Loucy (cell line): ENCODE data around the gene BRAF.

Experiments used
- EZH2phosphoT487 ChIP-seq: fragments of 200-600 bp; IDR thresholded peaks from 2 replicates; pipeline ENCODE4 v1.6.1; 2018; ENCODE audit warnings: antibody characterized with exemption, mild to moderate bottlenecking, moderate library complexity, borderline replicate concordance
- TF ChIP-seq, protein P1 (sequence below): fragments of 200-600 bp; sonication (generic); conservative IDR thresholded peaks from 2 replicates; pipeline ENCODE4 v1.5.1; 2014; ENCODE audit warnings: mild to moderate bottlenecking, antibody characterized with exemption, low read length

DNA sequence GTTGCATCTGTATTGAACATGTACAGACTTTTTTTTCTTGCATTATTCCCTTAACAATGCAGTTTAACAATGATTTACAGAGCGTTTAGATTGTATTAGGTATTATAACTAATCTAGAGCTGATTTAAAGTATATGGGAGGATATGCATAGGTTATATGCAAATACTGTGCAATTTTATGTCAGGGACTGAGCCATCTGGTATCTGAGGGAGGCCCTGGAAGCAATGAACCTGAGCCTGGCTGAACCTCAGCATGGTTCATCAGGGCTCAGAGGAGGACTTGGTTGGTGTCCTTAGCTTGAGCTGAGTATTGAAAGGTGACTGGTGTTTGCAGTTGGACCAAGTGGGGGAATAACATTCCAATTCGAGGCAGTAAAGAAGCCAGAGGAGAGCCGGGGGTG is 247.2 kb downstream of the BRAF start:
- TF ChIP-seq, protein P1, sequence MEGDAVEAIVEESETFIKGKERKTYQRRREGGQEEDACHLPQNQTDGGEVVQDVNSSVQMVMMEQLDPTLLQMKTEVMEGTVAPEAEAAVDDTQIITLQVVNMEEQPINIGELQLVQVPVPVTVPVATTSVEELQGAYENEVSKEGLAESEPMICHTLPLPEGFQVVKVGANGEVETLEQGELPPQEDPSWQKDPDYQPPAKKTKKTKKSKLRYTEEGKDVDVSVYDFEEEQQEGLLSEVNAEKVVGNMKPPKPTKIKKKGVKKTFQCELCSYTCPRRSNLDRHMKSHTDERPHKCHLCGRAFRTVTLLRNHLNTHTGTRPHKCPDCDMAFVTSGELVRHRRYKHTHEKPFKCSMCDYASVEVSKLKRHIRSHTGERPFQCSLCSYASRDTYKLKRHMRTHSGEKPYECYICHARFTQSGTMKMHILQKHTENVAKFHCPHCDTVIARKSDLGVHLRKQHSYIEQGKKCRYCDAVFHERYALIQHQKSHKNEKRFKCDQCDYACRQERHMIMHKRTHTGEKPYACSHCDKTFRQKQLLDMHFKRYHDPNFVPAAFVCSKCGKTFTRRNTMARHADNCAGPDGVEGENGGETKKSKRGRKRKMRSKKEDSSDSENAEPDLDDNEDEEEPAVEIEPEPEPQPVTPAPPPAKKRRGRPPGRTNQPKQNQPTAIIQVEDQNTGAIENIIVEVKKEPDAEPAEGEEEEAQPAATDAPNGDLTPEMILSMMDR = no peak
- TF ChIP-seq EZH2phosphoT487 = no peak
